HEK293T (cell line): ENCODE measurements around the gene KRTAP10-9.

ENCODE experiments used
- BHLHE40 ChIP-seq: fragments of 450-650 bp; IDR thresholded peaks from 2 replicates; pipeline ENCODE4 v1.6.1; 2016; ENCODE audit warnings: mild to moderate bottlenecking, moderate library complexity, borderline replicate concordance
- ELF4 ChIP-seq: fragments of 450-650 bp; IDR thresholded peaks from 2 replicates; pipeline ENCODE4 v1.6.1; 2017; ENCODE audit warnings: antibody characterized with exemption
- FOXA1 ChIP-seq: fragments of 450-650 bp; IDR thresholded peaks from 2 replicates; pipeline ENCODE4 v1.6.1; 2016; ENCODE audit warnings: mild to moderate bottlenecking
- FOXK2 ChIP-seq: fragments of 450-650 bp; IDR thresholded peaks from 2 replicates; pipeline ENCODE4 v1.6.1; 2016; ENCODE audit warnings: mild to moderate bottlenecking
- FOXM1 ChIP-seq: fragments of 450-650 bp; IDR thresholded peaks from 2 replicates; pipeline ENCODE4 v1.6.1; 2017; ENCODE audit warnings: mild to moderate bottlenecking, borderline replicate concordance
- HDGF ChIP-seq: fragments of 450-650 bp; IDR thresholded peaks from 2 replicates; pipeline ENCODE4 v1.6.1; 2017; ENCODE audit warnings: antibody characterized with exemption, borderline replicate concordance
- L3MBTL2 ChIP-seq: fragments of 450-650 bp; conservative IDR thresholded peaks from 2 replicates; pipeline ENCODE4 v1.6.1; 2016; ENCODE audit warnings: mild to moderate bottlenecking
- LEF1 ChIP-seq: fragments of 450-650 bp; IDR thresholded peaks from 2 replicates; pipeline ENCODE4 v1.6.1; 2017; ENCODE audit warnings: mild to moderate bottlenecking, borderline replicate concordance
- NFRKB ChIP-seq: fragments of 450-650 bp; IDR thresholded peaks from 2 replicates; pipeline ENCODE4 v1.6.1; 2016; ENCODE audit warnings: mild to moderate bottlenecking, moderate library complexity
- SP1 ChIP-seq: fragments of 450-650 bp; IDR thresholded peaks from 2 replicates; pipeline ENCODE4 v1.6.1; 2017
- SUZ12 ChIP-seq: fragments of 450-650 bp; IDR thresholded peaks from 2 replicates; pipeline ENCODE4 v1.6.1; 2016; ENCODE audit warnings: mild to moderate bottlenecking
- ZNF384 ChIP-seq: fragments of 450-650 bp; IDR thresholded peaks from 2 replicates; pipeline ENCODE4 v1.6.1; 2016
- TF ChIP-seq, protein P1 (sequence below): fragments of 450-650 bp; IDR thresholded peaks from 2 replicates; pipeline ENCODE4 v1.6.1; 2016

GRCh38 chr21:44594406-44594916 is 32.4 kb upstream of the KRTAP10-9 start:
- TF ChIP-seq HDGF: no peak
- TF ChIP-seq FOXM1: no peak
- TF ChIP-seq ZNF384: no peak
- TF ChIP-seq LEF1: no peak
- TF ChIP-seq FOXA1: no peak
- no peak for TF ChIP-seq NFRKB
- no peak for TF ChIP-seq SUZ12
- TF ChIP-seq BHLHE40: no peak
- no peak for TF ChIP-seq ELF4
- no peak for TF ChIP-seq L3MBTL2
- TF ChIP-seq SP1: no peak
- TF ChIP-seq, protein P1, sequence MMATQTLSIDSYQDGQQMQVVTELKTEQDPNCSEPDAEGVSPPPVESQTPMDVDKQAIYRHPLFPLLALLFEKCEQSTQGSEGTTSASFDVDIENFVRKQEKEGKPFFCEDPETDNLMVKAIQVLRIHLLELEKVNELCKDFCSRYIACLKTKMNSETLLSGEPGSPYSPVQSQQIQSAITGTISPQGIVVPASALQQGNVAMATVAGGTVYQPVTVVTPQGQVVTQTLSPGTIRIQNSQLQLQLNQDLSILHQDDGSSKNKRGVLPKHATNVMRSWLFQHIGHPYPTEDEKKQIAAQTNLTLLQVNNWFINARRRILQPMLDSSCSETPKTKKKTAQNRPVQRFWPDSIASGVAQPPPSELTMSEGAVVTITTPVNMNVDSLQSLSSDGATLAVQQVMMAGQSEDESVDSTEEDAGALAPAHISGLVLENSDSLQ: no peak
- TF ChIP-seq FOXK2: no peak
